ENCODE measurements around the gene GP9. TPM values are rescaled to one million over a fixed set of nuclear protein-coding genes. Genes with fewer than 3 reads are reported as not detected.
"Not testable (repeated sequence)": the region's sequence is repeated elsewhere in the genome, so short reads cannot be mapped to it uniquely, and the experiment has no call there.

Gene GP9
- total RNA-seq, 1 donor: not detected

GRCh38 chr3:129061888-129062834, 1.6 kb downstream of the GP9 start:
- no peak for DNase-seq (ENCODE audit: low read depth)
- H3K4me3 ChIP-seq (ENCODE audit: low read depth, low read length): no peak overlapping the region
- TF ChIP-seq CTCF (IDR thresholded peaks at IDR 0.05; ENCODE audit: insufficient read depth, low read length): no peak

GRCh38 chr3:129063091-129063640, 2.6 kb downstream of the GP9 start:
- H3K4me3 ChIP-seq (ENCODE audit: low read depth, low read length): no peak overlapping the region
- TF ChIP-seq CTCF (IDR thresholded peaks at IDR 0.05; ENCODE audit: insufficient read depth, low read length): no peak
- no peak for DNase-seq (ENCODE audit: low read depth)

- no peak for TF ChIP-seq CTCF (IDR thresholded peaks at IDR 0.05; ENCODE audit: insufficient read depth, low read length)
- no peak for DNase-seq (ENCODE audit: low read depth)
- H3K4me3 ChIP-seq (ENCODE audit: low read depth, low read length): no peak overlapping the region
Observed at GRCh38 chr3:129063841-129064482, 3.4 kb downstream of the GP9 start.

GRCh38 chr3:129065016-129065719, 4.6 kb downstream of the GP9 start:
- no peak for DNase-seq (ENCODE audit: low read depth)
- no peak for TF ChIP-seq CTCF (IDR thresholded peaks at IDR 0.05; ENCODE audit: insufficient read depth, low read length)

GRCh38 chr3:129065720-129066073, 5.1 kb downstream of the GP9 start:
- TF ChIP-seq CTCF (IDR thresholded peaks at IDR 0.05; ENCODE audit: insufficient read depth, low read length): no peak
- H3K4me3 ChIP-seq (ENCODE audit: low read depth, low read length): no peak overlapping the region
- DNase-seq (ENCODE audit: low read depth): no peak

More at GRCh38 chr3:129065016-129065719, 4.6 kb downstream of the GP9 start:
- H3K4me3 ChIP-seq (ENCODE audit: low read depth, low read length): no peak overlapping the region

- DNase-seq (ENCODE audit: low read depth); H3K4me3 ChIP-seq (ENCODE audit: low read depth, low read length): not testable (repeated sequence)
Observed at GRCh38 chr3:129067719-129068118, 7.1 kb downstream of the GP9 start.

Measured in fibroblast of the aortic adventitia (primary cell).